NCI-H748 (cell line): ENCODE data around the gene MRPL44.
A peak's percentile ranks its signal among the peaks of the same experiment; 100 is the strongest.

Experiments used
- DNase-seq: peaks from one replicate; lab custom pipeline; 2025; ENCODE audit not compliant: unreplicated experiment; lab: John Stamatoyannopoulos, UW

The MRPL44 gene

DNA sequence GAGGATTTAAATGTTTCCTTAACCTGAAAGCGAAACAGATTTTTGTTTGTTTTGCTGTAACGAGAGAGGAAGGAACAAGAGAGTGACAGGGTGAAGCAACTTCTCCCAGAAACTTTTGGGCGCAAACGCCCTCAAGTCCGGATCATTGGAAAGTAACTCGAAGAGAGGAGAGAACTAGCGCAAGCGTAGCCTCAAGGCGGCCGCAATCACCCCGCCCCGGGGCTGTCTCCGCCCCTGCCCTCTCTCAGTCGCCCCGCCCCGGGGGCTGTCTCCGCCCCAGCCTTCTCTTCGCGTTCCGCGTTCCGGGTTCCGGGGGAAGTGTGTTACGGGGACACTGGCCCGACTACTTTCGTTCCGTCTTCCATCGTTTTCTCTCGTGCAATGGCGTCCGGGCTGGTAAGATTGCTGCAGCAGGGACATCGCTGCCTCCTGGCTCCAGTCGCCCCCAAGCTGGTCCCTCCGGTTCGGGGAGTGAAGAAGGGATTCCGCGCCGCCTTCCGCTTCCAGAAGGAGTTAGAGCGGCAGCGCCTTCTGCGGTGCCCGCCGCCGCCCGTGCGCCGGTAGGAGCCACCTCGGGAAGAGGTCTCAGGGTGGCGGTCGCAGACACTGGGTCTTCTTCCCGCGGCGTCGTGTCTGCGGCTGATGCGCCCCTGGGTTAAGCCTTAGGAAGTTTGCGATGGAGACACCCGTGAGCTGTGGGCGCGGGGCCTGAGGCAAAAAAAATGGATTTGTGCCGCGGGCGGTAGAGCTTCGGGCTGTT is at the start of gene MRPL44:
MRPL44 (plus strand) TSS at position 372 of the 760 bp plus-strand sequence; CDS start at position 382, 10 bp downstream.
- peak; percentile 96 for DNase-seq

DNA sequence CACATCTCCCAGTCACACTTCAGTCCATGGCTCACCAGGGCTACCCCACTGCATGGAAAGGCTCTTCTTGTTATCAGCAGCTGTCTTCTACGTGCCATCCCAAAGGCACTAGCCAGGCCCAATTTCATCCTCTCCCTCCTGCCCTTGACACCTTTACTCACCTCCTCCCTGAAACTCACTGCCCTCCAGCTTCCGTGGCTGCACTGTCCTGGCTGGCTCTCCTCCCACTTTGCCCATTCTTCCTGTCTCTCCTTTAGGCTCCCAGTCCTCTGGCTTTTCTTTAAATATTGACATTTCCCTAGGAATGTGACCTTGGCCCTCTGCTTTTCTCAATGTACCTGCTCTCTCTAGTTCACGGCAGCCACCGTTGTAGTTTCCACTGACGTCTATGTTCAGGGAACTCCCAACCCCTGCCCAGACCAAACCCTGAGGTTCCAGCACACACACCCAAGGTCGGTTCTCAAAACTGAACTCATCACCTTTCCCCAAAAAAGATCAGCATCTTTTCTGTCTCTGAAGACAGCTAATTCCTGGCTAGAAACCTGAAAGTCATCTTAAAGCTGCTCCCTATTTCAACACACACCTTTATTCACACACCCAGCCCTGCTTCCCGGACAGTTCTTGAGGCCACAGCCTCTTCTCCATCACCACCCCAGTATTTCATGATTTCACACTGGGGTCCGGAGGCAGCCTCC is 48.8 kb upstream of the MRPL44 start:
- DNase-seq: no peak

GRCh38 chr2:223909001-223909741 is 48.1 kb upstream of the MRPL44 start:
- DNase-seq: no peak

DNA sequence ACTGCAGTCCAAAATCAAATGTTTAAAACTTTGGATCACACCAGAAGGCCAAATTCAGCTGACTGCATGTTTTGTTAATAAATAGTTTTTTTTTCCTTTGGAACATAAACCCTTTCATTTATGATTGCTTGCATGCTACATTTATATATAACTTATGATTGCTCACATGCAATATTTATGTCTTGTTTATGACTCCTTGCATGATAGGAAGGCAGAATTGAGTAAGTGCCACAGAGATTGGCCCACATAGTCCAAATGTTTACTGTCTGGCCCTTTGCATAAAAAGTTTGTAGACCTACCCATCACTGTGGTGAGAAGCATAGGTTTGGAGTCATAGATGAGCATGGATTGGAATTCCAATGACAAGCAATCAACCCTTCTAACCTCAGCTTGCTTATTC is 42.9 kb upstream of the MRPL44 start:
- no peak for DNase-seq

GRCh38 chr2:223915071-223915470 is 42.2 kb upstream of the MRPL44 start:
- no peak for DNase-seq

DNA sequence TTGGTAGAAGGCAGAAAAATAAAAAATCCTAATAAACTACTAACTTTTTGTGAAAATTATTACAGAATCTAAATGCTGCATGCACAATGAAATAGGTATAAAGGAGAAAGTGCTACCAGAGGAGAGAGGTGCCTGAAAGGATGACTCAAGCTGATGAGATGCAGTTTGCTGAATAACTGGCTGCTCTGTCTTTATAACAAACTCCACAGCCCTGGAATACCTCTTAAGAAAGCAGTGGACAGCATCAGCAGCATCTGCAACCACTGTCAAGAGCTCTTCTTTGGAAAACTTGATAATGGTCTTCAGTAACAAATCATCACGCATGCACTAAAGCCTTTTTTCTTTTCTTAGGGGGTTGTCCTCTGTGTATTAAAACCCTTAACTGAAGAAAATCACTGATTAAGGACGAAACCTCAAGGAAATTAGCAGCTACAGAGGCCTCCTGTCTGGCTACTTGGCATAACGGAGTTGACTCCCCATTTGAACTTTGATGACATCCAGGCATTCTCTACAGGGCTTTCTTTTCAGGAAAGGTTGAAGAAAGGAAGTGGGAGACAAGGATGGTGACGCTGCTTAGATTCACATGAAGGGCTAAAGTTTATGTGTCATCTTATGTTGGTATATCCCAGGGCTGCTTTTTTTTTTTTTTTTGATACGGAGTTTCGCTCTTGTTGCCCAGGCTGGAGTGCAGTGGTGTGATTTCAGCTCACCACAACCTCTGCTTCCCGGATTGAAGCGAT is 40.9 kb upstream of the MRPL44 start:
- no peak for DNase-seq

- no peak for DNase-seq
These were observed 38.6 kb upstream of the MRPL44 start for GRCh38 chr2:223918671-223919134.

DNA sequence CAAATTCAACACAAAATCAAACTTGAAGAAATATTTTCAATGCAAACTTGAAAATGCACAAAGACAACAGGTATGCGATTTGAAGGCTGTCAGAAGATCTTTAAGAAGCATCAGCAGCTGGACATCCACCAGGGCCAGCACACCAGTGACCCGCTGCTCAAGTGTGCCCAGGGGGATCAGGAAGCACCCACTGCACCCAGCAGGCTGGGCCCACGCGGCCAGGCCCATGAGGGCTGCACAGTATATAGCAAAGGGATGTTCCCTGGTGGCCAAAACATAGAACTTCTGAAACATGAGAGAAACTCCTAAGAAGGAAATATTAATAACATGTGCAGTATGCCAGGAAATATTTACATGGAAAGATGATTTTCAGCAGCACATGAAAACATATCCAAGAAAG is 37.2 kb upstream of the MRPL44 start:
- DNase-seq: no peak

GRCh38 chr2:223921204-223921603 is 36.1 kb upstream of the MRPL44 start:
- DNase-seq: no peak

DNA sequence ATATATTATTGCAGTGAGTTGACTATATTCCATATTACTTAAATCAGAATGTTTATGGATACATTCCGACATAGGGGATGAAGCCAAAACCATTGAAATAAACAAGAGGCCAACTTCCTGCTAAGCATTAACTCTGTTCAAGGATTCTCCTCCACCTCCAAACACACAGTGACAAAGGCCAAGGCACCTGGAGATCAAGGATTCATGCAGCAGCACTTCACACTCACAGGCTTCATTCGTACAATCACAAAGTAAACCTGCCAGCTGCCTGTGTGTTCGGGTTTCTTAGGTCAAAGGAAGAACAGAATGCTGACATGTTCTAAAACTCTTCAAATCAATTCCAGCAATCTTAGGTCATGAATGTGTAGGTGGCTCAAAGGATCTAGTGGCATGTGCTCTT is 35.0 kb upstream of the MRPL44 start:
- no peak for DNase-seq

DNA sequence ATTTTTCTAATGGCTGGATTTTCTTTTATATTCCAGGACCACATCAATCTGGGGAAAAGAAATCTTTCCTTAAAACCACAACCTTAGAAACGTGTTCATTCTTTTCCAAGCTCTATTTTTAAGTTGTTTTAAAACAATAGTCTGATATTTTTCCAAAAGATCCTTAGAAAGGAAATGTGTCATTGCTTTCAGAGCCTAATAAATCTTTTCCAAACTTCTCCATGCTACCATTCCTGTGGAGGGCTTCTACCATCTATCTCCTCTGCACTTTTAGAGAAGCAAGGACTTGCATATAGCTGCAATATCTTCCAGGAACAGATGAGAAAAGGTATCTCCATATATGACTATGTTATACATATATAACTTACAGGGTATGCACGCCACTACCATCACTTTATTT is 33.3 kb upstream of the MRPL44 start:
- DNase-seq: no peak

DNA sequence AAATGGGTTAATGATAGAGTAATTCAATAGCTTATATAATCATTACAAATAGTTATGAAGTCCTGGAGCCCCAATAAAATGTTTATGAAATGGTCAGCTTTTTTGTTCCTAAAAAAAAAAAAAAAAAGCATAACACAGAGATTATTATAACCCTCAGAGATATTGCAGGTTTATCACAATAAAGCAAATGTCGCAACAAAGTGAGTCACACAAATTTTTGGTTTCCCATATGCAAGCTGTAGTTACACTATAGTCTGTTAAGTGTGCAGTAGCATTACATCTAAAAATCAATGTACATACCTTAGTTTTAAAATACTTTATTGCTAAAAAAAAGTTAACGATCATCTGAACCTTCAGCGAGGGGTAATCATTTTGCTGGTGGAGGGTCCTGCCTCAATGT is 32.2 kb upstream of the MRPL44 start:
- no peak for DNase-seq

DNA sequence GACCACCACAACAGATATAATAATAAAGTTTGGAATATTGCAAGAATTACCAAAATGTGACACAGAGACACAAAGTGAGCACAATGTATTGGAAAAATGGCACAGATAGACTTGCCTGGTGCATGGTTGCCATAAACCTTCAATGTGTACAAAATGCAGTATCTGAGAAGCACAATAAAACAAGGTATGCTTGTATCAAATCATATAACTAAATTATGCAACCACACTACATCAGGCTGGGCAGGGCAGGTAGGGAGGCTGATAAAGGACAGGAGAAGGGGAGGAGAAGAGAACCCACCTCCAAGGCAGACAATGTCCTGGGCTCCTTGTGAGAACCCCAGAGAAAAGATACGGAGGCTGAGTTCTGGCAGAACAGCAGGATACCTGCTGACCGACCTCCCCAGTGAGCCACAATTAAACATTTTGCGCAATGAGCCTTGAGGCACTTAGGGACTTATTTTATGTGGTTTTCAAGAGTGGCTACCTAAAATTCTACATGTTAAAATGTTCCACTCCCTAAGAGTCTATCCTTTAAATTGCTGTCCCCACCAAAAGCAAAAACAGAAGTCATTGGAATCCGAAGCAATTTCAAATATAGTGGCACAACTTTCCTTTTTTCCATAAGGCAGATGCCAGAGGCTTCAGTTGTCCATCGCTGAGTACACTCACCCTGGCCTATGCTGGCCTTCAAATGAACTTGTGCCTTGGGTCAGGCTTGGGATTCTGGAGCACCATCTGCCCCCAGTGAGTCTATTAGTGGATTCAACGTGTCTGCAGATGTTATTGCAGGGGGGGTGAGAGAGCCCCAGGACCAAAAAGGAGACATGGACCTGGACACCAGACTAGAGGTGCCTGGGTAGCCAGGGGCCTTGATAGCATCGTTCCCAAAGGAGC is 28.9 kb upstream of the MRPL44 start:
- no peak for DNase-seq

DNA sequence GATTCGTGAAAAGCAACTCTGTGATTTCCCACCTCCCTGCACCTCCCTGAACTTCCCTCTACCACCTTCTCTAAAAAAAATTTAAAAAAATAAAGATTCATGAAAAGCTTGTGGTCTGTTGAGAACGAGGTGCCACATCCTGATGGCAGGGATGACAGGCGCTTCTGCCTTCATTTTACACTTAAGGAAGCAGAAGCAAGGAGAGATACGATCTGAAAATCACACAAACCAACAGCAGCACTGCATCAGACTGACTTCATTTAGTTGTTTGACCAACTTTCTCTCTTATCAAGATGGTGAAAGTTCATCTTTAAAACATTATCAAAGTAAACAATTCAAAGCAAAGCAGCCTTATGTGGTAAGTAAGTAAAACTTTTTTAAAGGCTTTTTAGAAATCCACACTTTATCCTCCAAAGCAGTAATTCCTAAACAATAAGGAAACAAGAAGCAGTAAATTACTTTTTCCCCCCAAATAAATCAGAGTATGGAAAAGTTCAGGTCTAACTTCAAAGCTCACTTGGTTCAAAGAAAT is 27.6 kb upstream of the MRPL44 start:
- DNase-seq: no peak

- no peak for DNase-seq
These were observed 26.9 kb upstream of the MRPL44 start for GRCh38 chr2:223930103-223930976.

DNA sequence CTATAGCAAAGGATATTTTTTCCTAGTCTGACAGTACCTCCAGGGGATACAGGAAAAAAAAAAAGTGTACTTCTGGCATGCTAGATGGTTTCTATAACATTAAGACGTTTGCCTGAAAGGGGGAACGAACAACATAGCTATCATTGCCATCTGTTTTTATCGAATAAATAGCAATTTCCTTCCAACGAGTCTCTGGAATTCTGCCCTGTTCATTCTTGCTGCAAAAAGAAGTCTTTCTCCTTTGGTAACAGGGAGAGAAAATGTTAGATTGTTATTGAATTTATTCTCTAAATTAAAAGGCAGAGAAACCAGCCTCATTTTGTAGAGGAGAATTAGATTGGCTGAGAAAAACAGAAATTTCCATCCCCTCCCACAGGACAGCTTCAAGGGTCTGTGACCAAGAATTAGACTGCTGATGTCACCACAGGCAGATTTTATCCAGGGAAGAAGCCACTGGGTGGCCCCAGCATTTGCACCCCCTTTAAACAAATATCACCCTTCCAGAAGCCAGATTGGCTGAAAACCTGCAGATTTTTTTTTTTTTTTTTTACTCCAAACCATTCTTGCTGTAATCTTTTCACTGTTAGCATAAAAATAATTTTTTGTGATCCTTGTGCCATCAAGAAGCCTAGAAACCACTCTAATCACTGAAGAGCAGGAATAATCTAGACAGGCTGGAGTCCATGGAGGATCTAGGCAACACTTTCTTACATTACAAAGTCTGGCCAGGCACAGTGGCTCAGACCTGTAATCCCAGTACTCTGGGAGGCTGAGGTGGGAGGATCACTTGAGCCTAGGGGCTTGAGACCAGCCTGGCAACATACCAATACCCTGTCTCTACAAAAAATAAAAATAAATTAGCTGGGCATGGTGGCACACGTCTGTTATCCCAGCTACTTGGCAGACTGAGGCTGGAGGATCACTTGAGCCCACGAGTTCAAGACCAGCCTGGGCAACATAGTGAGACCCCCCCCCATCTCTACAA is 24.2 kb upstream of the MRPL44 start:
- DNase-seq: no peak

GRCh38 chr2:223934870-223935269 is 22.4 kb upstream of the MRPL44 start:
- no peak for DNase-seq
